Erythroblast (primary cell): Measurements from ENCODE around the gene SP9.
A peak's percentile ranks its signal among the peaks of the same experiment; 100 is the strongest.

Source experiments
- DNase-seq, 2 experiments: peaks; one replicate each; lab custom pipeline; 2025; lab: John Stamatoyannopoulos, UW
- GATA1 ChIP-seq: IDR thresholded peaks from 2 replicates; pipeline ENCODE4 v1.6.1; 2011; ENCODE audit warnings: low read depth, mild to moderate bottlenecking, control low read depth, low read length, moderate library complexity
- POLR2A ChIP-seq: IDR thresholded peaks from 2 replicates; pipeline ENCODE4 v1.6.1; 2011; ENCODE audit warnings: mild to moderate bottlenecking, low read length

Gene SP9

GRCh38 chr2:174328961-174329715 lies 5.6 kb upstream of the SP9 start:
- TF ChIP-seq POLR2A: no peak
- no peak for TF ChIP-seq GATA1
- DNase-seq: peak in 1 of 2 experiments; percentile 9

- DNase-seq: no peak
- TF ChIP-seq POLR2A: no peak
- TF ChIP-seq GATA1: no peak
Observed at GRCh38 chr2:174330945-174331594, 3.7 kb upstream of the SP9 start.

- DNase-seq: no peak
- no peak for TF ChIP-seq POLR2A
- TF ChIP-seq GATA1: no peak
Observed at GRCh38 chr2:174331595-174332216, 3.0 kb upstream of the SP9 start.

GRCh38 chr2:174332217-174332963 lies 2.4 kb upstream of the SP9 start:
- no peak for DNase-seq
- TF ChIP-seq GATA1 (no peak), POLR2A (no peak)

- peak in 1 of 2 experiments; percentile 21 for DNase-seq
- no peak for TF ChIP-seq POLR2A
- TF ChIP-seq GATA1: no peak
Observed at GRCh38 chr2:174333017-174333371, 1.8 kb upstream of the SP9 start.

GRCh38 chr2:174333372-174334277 lies 1.1 kb upstream of the SP9 start:
- peak; percentile 28 to 31 for DNase-seq
- no peak for TF ChIP-seq GATA1
- no peak for TF ChIP-seq POLR2A

GRCh38 chr2:174334278-174334715 lies 457 bp upstream of the SP9 start:
- TF ChIP-seq POLR2A (no peak), GATA1 (no peak)
- DNase-seq: peak in 1 of 2 experiments; percentile 32

- DNase-seq: peak; percentile 38 to 50
- no peak for TF ChIP-seq POLR2A
- TF ChIP-seq GATA1: no peak
Observed at GRCh38 chr2:174335254-174335987, 667 bp downstream of the SP9 start.

GRCh38 chr2:174335988-174336500 lies 1.3 kb downstream of the SP9 start:
- TF ChIP-seq GATA1: no peak
- no peak for TF ChIP-seq POLR2A

GRCh38 chr2:174336501-174337336 lies 2.0 kb downstream of the SP9 start:
- DNase-seq: peak; percentile 69 to 75

More at GRCh38 chr2:174335988-174336500, 1.3 kb downstream of the SP9 start:
- peak; percentile 56 to 61 for DNase-seq

GRCh38 chr2:174337337-174338146 lies 2.8 kb downstream of the SP9 start:
- TF ChIP-seq POLR2A (no peak), GATA1 (no peak)
- peak; percentile 60 to 72 for DNase-seq

More at GRCh38 chr2:174336501-174337336, 2.0 kb downstream of the SP9 start:
- no peak for TF ChIP-seq POLR2A
- no peak for TF ChIP-seq GATA1
